Lower leg skin (tissue), 3 donors: ENCODE results near the gene CYSTM1.

Experiments
- POLR2A ChIP-seq, 2 donors: fragments of 450-650 bp; IDR thresholded peaks; one replicate each; pipeline ENCODE4 v1.6.1; 2016 to 2017; ENCODE audit warnings: antibody characterized with exemption in 2 of 2, mild to moderate bottlenecking in 1 of 2, moderate library complexity in 1 of 2
- TF ChIP-seq, protein P1 (sequence below), 3 donors: fragments of 450-650 bp; IDR thresholded peaks; one replicate each; pipeline ENCODE4 v1.5.1; 2016; ENCODE audit warnings: antibody characterized with exemption in 3 of 3, mild to moderate bottlenecking in 3 of 3, moderate library complexity in 2 of 3

DNA sequence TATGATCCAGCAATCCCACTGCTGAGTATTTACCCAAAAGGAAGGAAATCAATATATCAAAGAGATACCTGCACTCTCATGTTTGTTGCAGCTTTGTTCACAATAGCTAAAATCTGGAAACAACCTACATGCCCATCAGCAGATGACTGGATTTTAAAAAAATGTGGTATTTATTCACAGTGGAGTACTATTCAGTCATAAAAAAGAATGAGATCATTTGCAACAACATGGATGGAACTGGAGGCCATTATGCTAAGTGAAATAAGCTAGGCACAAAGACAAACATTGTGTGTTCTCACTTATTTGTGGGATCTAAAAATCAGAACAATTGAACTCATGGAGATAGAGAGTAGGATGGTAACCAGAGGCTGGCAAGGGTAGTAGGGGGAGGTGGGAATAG lies 33.1 kb downstream of the CYSTM1 start:
- TF ChIP-seq, protein P1, sequence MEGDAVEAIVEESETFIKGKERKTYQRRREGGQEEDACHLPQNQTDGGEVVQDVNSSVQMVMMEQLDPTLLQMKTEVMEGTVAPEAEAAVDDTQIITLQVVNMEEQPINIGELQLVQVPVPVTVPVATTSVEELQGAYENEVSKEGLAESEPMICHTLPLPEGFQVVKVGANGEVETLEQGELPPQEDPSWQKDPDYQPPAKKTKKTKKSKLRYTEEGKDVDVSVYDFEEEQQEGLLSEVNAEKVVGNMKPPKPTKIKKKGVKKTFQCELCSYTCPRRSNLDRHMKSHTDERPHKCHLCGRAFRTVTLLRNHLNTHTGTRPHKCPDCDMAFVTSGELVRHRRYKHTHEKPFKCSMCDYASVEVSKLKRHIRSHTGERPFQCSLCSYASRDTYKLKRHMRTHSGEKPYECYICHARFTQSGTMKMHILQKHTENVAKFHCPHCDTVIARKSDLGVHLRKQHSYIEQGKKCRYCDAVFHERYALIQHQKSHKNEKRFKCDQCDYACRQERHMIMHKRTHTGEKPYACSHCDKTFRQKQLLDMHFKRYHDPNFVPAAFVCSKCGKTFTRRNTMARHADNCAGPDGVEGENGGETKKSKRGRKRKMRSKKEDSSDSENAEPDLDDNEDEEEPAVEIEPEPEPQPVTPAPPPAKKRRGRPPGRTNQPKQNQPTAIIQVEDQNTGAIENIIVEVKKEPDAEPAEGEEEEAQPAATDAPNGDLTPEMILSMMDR (IDR thresholded peaks at IDR 0.05), result no peak
- no peak for TF ChIP-seq POLR2A (IDR thresholded peaks at IDR 0.05)
